Activated CD8-positive, alpha-beta memory T cell treated with anti-CD3 and anti-CD28 coated beads, Interleukin-2, amount 50 U/mL, for 24 hours (primary cell): ENCODE data around the gene ITGA8.
"Not testable (repeated sequence)": the region's sequence is repeated elsewhere in the genome, so short reads cannot be mapped to it uniquely, and the experiment has no call there.

Experiments
- DNase-seq: peaks from one replicate; pipeline ENCODE4 v3.0.0-alpha.2; 2020; ENCODE audit errors: extremely low read depth

The ITGA8 gene

DNA sequence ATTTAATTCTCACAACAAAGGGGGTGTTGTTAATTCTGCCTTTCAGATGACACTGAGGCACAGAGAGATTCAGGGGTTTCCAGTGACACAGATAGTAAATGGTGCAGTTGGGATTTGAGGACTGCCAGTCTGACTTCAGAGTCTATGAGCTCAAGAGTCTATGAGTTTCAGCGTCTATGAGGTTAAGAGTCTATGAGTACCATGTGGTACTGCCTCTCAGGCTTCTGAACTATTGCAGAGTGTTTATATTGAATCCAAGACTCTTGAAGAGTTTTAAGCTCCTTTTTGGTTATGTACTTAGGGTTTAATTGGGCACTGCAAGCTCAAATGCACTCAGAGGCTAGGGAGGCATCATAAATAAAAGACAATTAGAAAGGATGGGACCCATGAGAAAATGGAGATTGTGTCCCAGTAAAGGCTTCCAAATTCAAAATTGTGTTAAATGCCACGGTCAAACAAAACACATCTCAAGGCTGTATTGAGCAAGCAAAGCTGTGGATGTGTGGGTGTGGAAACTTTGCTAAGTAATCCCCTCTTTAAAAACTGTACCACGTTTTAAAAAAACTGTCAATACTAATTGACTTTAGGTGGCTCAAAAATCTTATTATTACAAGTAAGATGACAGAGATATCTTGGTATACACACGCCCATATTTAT is 224.7 kb downstream of the ITGA8 start:
- no peak for DNase-seq

DNA sequence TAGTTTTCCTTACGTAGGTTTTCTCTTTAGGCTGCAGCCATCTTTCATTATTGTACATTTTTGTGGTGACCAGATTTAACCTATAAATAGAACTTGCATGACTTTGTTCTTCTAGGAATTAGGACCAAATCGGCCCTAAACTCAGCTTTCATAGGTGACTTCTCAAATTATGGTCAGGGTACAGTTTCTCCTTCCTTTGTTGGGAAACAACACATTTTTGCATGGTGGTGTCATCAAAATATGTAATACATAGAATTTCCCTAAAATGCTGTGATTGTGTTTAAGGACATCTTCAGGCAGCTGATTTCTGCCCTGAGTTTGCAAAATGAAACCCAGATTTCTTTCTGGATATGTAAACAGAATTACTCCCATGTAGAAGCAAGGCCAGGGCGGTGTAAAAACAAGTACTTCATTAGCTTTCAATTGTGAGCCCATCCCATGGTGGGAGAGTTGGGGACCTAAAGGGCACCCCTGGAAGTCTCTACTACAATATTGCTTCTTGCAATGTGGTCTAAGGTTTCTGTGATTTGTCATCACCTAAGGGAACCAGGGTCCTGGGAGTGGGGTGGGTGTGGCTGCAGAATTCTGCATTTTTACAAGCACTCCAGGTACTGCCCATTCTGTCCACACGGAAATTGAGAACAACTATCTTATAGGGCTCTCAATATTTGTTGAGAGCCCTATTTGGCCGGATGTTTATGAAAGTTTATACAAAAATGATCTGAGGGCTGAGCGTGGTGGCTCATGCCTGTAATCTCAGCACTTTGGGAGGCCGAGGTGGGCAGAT is 227.7 kb downstream of the ITGA8 start:
- DNase-seq, result no peak

DNA sequence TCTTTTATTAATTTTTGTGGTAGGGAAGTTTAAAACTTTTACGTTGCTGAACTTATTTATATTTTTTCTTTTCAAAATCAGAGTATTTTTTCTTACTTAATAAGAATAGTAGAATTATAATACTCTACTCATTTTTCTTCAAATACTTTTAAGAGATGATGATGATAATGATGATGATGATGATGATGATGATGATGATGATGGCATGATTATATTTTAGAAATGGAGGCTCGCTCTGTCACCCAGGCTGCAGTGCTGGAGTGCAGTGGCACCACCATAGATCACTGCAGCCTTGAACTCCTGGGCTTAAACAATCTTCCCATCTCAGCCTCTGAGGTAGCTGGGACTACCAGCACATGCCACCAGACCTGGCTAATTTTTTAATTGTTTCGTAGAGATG is 230.3 kb downstream of the ITGA8 start:
- DNase-seq, result no peak

DNA sequence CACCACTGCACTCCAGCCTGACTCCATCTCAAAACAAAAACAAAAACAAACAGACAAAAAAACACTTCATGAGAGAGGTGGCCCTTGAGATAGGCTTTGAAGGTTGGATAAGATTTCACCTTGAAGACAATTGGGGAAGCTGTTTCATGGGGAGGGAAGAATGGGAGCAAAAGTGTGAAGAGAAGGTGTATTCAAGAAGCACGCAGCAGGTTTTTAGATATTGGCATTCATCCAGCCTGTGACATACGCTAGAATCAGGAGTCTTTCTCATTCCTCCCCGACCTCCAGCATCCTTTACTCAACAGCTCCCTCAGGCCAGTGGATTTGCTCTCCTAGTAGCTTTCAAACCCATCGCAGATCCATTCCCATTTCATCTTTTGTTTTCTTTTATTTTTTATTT is 232.3 kb downstream of the ITGA8 start:
- no peak for DNase-seq

DNA sequence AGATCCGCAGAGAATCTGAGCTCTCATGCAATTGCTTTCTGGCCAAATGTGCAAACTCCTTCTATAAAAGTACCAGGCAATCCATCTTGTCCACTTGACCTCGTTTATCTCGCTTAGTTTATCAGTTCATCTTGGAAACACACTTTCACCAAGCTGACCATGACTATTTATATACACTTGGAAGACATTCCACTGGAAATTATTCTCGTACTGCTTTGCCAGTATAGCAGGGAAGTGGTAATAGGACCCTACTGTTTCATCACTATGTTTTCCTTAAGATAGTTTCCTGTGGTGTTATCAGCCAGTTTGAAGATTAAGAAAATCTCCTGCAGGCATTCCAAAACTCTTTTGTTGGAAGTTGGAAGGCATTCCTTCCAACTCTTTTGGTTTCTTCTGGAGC is 233.3 kb downstream of the ITGA8 start:
- no peak for DNase-seq

DNA sequence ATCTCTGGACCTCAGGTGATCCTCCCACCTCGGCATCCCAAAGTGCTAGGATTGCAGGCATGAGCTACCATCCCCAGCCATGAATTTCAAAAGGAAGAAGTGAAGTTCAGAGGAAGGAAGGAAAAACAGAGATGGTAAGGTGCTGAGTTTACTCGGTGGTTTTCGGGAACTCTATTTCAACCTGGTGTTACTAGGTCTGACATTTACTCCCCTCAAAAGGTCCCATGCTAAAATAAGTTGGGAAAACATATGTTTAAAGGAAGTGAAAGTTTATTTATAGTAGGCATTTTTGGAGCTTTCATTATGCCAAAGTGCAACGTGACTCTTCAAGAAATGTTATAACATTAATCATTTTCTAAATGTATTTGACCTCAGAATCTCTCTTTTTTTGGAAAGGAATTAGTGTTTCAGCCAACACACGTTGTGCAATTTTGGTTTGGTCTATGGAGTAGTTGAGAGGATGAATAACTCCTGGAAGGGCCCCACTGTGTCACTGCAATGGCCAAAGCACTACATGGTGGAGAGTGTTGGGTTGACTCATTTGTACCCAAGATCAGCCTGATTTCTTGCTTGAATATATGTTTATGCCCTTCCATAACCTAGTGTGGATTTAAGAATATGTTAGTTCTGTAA is 233.9 kb downstream of the ITGA8 start:
- no peak for DNase-seq

DNA sequence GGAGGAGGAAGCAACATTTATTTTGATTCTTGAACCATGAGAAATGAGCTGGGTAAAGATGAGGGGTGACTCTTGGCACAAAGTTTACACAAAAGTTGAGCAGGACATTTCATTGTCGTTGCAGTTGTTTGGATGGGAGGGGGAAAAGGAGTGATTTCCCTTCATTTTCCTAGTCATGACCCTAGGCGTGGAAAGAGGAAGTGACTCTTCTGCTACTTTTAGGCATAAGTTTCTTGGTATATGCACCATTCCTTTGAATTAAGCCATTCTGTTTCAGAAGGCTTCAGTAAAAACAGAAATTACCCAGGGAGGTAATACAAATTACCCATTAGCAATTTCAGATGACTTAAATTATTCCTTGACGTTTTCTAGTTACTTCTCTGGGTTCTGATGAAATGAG is 234.7 kb downstream of the ITGA8 start:
- no peak for DNase-seq

DNA sequence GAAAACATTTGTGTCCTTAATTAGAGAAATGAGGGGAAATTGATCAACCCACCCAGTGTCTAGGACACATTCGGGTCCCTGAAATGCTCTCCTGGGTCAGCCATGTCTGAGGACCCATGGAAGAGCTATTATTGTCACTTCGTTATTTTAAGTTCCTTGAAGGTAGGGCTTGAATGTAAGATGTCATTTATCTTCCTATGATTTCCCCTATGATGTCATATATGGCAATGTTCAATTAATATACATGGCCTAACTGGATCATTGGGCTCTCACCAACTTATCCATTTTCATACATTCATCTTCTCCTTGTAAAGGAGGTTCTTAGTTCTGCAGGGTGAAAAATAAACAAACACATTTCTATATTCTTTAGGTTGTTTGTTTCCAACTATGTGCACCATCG is 235.6 kb downstream of the ITGA8 start:
- no peak for DNase-seq

DNA sequence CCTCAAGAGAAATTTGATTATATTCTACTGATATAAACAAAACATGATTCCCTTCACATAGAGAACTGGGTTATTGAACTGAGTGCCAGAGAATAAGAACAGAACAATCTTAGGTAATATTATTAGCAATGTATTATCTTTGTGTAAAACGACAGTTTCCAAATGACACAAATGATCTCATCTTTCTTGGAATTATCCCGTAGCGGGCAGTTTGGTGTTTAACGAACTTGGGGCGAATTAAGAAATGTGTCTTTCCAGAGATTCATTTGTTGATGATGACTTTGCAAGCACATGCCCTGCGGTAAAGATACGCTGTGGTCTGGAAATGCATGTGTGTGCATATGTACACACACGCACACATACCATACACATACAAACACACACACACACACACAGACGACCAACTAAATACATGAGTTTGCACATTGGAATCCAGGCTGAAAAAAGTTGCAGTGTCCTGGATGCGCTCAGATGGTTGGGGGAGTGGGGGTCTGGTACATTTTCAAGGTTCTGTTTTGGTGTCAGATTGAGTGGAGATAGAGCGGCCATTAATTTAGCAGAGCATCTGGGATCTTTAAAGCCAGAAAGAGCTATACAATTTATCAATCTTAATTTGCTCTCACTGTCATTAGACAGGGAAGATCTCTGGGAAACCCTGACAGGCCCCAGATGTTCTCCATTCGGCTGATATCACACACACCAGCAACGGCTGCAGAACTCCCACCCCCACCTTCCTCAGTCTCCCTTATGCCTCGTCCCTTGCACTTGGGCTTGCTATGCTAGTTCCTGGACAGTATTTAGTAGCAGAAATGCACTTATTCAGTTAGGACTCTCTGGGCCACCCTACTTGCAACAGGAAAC is 236.3 kb downstream of the ITGA8 start:
- no peak for DNase-seq

DNA sequence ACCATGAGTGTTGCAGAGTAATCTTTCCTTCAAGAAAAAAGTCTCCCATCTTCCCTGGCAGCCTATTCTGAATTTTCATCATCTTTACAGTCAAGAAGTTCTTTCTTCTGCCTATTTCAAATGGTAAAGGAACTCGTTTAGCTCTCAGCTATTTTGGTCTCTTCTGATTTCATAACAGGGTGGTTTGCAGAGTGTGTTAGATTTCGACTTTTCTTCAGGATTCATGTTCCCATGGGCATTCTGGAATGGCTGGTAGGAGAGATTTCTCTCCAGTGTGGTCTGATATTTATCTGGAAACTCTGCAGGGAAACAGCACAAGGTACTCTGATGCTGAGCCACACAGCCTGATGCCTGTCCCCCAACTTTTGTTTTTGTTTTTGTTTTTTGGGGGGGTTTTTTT is 237.6 kb downstream of the ITGA8 start:
- DNase-seq, result no peak

DNA sequence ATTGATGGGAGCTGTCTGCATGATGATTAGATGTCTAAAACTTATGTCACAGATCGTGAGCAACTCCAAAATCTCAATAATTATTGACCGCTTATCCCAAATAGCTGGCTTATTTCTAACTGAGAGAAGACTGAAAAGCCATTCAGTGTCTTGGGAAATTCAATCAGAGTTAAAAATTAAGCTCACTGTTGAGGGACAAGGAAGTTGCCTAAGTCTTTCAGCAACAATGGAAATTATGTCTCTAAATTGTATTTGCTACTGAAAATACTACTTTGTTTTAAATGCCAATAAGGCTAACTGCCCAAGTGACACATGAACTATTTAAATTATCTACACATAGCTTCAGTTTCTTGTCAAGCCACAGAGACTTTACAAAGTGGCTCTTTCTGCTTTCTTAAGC is 240.8 kb downstream of the ITGA8 start:
- no peak for DNase-seq

DNA sequence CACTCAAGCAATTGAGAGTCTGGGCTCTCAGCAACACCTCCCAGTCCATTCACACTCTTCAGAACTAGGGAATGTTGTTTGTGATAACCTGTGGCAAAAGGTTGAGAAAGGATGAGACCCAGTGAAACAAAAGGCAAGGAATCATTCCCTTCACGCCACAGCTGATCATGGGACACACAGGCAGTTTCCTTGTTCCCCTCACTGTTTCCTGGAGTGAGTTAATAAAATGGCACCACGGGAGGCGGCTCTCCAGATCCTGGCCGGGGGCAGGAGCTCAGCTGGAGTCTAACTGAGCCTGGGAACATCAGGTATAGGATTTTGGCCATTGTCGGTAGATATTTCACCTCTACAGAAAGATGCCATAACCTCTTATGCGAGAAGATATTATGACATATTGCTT is 241.3 kb downstream of the ITGA8 start:
- DNase-seq, result no peak

DNA sequence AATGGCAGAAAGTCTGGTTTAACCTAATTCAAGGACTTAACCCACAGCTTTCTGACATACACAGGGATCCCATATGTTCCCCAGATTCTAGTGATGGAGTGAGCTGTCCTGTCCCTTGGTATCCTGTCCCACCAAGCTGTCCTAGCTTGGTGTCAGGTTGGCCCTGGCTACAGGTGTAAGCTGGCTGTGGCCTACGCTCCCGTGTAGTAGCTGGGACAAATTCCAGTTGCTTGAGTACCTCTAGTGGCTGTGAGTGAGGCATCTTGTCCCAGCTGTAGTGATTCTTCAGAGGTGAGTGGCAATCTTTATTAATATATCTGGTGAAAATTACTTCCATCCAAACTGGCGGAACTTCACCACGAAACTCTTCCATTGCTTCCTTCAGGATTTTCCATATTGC is 243.4 kb downstream of the ITGA8 start:
- no peak for DNase-seq

DNA sequence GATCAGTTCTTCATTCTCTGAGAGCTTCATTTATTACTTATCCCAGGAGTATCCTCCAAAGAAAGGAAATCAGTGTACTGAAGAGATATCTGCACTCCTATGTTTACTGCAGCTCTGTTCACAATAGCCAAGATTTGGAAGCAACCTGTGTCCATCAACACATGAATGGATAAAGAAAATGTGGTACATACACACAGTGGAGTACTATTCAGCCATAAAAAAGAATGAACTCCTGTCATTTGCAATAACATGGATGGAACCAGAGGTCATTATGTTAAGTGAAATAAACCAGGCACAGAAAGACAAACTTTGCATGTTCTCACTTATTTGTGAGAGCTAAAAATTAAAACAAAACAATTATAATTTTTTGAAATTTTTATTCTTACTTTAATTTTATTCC is 244.3 kb downstream of the ITGA8 start:
- DNase-seq, result not testable (repeated sequence)

DNA sequence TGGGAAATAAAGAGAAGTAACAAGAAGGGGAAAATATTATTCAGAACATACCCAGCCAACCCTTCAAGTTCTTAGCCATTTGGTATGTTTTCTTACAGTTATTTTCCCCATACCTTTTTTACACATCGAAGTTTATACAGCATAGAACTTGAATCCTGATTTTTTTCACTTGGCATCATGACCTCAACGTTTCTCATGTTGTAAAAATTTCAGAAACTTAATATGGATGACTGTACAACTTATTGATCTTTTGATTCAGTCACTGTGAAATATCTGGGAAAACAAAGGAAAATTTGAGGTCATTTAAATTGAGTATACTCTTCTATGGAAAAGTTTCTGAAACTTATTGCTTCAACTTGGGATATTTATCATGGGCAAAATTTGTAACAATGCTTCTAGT is 245.1 kb downstream of the ITGA8 start:
- no peak for DNase-seq

DNA sequence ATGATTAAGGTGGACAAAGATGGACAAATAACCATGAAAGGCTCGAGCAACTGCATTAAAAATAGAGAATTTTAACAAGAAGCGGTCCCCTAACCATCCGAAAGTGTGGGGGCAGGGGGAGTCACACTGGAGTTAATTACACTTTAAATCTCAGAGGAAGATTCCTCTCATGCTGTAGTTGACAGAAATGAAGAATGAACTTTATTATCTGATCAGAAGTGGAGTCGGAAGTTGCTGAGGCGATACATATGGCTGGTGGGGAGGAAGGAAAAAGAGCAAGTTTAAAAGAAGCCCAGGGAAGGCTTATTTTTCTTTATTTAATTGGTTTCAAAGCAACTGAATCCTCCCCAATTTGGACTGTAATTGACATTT is 246.3 kb downstream of the ITGA8 start:
- DNase-seq, result no peak

DNA sequence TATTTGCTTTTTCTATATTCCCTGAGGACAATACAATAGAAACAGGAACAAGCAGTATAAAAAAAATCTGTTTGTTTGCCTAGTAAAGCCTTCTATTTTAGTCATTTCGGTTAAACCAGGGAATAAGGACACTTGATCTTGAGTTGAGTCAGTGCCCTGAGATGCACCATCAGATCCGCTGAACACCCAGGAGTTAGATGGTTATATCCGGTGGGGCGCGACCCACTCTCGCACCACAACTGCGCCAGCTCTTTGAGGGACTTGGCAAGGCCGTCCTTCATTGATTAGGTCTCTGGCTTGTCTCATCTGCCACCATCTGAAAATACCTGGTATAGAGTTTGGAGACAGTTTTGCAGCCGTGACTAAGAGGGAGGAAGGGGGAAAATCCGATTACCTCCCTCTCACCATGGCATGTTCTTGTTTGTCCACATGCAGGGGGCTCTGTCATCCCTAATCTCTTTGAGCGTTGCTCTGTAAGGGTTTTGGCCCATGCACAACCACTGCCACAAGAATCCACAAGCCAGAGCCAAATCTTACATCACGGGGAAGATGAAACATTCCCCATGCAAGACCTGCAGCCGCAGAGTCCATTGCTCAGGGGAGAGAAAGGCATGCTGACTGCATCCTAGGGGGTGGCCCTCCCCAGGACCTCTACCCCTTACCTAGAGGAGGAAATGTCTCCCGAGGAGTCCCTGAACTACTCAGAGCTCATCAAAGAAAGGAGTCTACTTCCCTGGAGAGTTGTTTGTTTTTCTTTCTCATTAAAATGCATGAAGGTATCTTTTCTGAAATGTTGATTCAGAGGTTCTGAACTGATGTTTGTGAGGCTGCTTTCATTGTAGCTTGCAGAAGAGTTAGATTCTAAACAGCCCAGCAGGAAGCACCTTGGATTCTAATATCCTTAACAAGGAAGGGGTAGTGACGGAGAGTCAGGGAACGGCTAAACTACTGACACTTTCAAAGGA is 247.0 kb downstream of the ITGA8 start:
- no peak for DNase-seq

DNA sequence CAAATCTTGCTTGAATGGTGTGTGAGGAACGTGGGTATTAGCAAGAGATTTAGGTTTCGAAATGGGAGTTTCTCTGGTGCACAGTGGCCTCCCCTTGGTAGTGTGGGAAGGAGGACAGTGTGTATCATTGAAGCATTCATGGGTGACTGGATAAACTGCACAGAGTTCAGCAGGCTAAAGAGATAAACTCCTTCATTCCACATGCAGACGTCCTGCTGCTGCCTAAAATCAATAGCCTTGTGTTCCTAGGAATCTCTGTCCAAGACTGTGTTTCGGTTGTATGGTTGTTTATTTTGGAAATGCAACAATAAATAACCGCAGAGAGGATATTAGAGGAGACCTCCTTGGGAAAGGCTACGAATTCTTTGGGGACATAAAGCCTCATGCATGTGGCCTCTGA is 247.7 kb downstream of the ITGA8 start:
- DNase-seq, result no peak

DNA sequence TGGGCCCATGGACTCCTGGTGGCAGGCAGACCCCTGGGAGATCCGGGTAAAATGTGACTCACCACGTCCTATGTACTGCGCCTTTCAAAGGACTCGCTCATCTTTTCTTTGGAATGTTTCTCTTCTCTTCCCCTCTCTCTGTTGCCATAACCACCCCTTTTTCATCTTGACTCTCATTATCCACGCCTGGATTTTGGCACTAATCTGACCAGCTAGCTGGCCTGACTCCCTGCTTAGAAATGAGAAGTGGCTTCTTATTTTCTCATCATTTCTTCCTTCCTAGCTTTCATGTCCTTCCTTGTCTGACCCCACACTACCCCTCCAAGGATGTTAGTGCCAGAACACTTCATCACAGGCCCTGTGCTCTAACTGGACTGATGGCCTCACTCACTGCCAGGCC is 250.6 kb downstream of the ITGA8 start:
- DNase-seq, result no peak

DNA sequence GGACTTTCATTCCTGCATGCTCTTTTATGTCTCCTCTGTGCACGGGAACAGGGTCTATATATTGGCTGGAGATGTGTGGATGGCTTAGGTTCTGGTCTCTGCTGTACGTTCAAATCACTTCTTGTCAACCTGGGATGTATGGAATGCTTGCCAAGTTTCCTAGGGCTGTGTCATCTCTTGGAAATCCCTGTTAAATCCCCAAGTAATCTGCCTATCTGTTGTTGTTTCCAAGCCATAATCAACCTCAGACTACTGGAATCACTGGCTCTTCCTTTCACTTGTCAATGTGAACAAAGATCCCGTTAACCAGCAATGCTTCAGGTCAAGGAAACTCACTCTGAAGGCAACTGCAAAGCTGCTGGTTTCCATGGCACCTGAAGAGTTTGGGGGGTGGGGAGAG is 255.3 kb downstream of the ITGA8 start:
- no peak for DNase-seq
